Keratinocyte (primary cell): Measurements from ENCODE around the gene CDC14A. TPM values are rescaled to one million over a fixed set of nuclear protein-coding genes. Genes with fewer than 3 reads are reported as not detected.

Experiments
- DNase-seq: peaks from one replicate; pipeline ENCODE4 v3.0.0-alpha.2; 2011; ENCODE audit warnings: low read depth, missing footprints, low spot score
- FAIRE-seq: peaks from 2 replicates; lab custom pipeline; 2011; peaks lifted over from hg19 to GRCh38; lab: Jason Lieb, UNC
- H2AFZ ChIP-seq: 2 replicates; pipeline ENCODE4 v1.6.0; 2012; ENCODE audit warnings: low read length, control low read depth, inconsistent platforms; ENCODE audit not compliant: control insufficient read depth
- H3K27ac ChIP-seq: 2 replicates; pipeline ENCODE4 v1.5.1; 2011; ENCODE audit warnings: low read length; ENCODE audit not compliant: control insufficient read depth, insufficient read depth
- H3K27me3 ChIP-seq: 3 replicates; pipeline ENCODE4 v1.6.0; 2011; ENCODE audit warnings: low read length; ENCODE audit not compliant: control insufficient read depth, insufficient read depth; ENCODE audit errors: extremely low read depth
- H3K36me3 ChIP-seq, 2 experiments: 2 replicates in 1 of 2; 3 replicates in 1 of 2; pipeline ENCODE4 v1.5.1; 2011; ENCODE audit warnings: low read length in 2 of 2, mild to moderate bottlenecking in 1 of 2; ENCODE audit not compliant: control insufficient read depth in 2 of 2, insufficient read depth in 2 of 2; ENCODE audit errors: extremely low read depth in 1 of 2
- H3K4me1 ChIP-seq: 3 replicates; pipeline ENCODE4 v1.5.1; 2011; ENCODE audit warnings: low read length; ENCODE audit not compliant: control insufficient read depth, insufficient read depth; ENCODE audit errors: extremely low read depth
- H3K4me2 ChIP-seq: 3 replicates; pipeline ENCODE4 v1.6.0; 2011; ENCODE audit warnings: low read depth, low read length; ENCODE audit not compliant: control insufficient read depth, insufficient read depth; ENCODE audit errors: extremely low read depth
- H3K4me3 ChIP-seq, 3 experiments: fragments of 200-600 bp in 1 of 3; sonication (generic) in 1 of 3; 2 replicates in 2 of 3; 3 replicates in 1 of 3; pipeline ENCODE4 v1.5.1; 2011 to 2016; ENCODE audit warnings: low read length in 3 of 3, mild to moderate bottlenecking in 3 of 3, control low read depth in 2 of 3, inconsistent platforms in 1 of 3, low read depth in 1 of 3, mixed read lengths in 1 of 3, mixed run types in 1 of 3, moderate library complexity in 1 of 3; ENCODE audit not compliant: control insufficient read depth in 2 of 3, insufficient read depth in 2 of 3; ENCODE audit errors: extremely low read depth in 1 of 3
- H3K79me2 ChIP-seq: 2 replicates; pipeline ENCODE4 v1.6.0; 2012; ENCODE audit warnings: low read length; ENCODE audit not compliant: control insufficient read depth, insufficient read depth
- H3K9ac ChIP-seq: 3 replicates; pipeline ENCODE4 v1.6.0; 2011; ENCODE audit warnings: low read length; ENCODE audit not compliant: control insufficient read depth, insufficient read depth; ENCODE audit errors: extremely low read depth
- H3K9me1 ChIP-seq: 3 replicates; pipeline ENCODE4 v1.6.0; 2011; ENCODE audit warnings: low read length; ENCODE audit not compliant: control insufficient read depth, insufficient read depth; ENCODE audit errors: extremely low read depth
- H3K9me3 ChIP-seq: 2 replicates; pipeline ENCODE4 v1.5.1; 2012; ENCODE audit warnings: low read depth, low read length; ENCODE audit not compliant: control insufficient read depth
- H4K20me1 ChIP-seq: 3 replicates; pipeline ENCODE4 v1.6.0; 2011; ENCODE audit warnings: low read length; ENCODE audit not compliant: control insufficient read depth, insufficient read depth; ENCODE audit errors: extremely low read depth
- CTCF ChIP-seq, 3 experiments: IDR thresholded peaks in 1 of 3; conservative IDR thresholded peaks in 1 of 3; optimal IDR thresholded peaks in 1 of 3; 2 replicates in 2 of 3; 3 replicates in 1 of 3; pipeline versions ENCODE3 to v1.5.1; 2011; ENCODE audit warnings: low read length in 3 of 3, mild to moderate bottlenecking in 3 of 3, moderate library complexity in 2 of 3, control low read depth in 1 of 3, inconsistent platforms in 1 of 3; ENCODE audit not compliant: insufficient read depth in 2 of 3; ENCODE audit errors: extremely low read depth in 1 of 3
- EZH2 ChIP-seq: IDR thresholded peaks from one replicate; pipeline ENCODE4 v1.6.1; 2012; ENCODE audit warnings: inconsistent platforms, mild to moderate bottlenecking, low read length, moderate library complexity
- dilution Hi-C: fragments of 300-500 bp; cut with MboI; formaldehyde crosslinking; loops from one replicate; pipeline ENCODE4 v1.7.0; 2020; ENCODE audit warnings: low sequenced_read_pairs; ENCODE audit not compliant: extremely low pct_ligation_motif_present
- polyA plus RNA-seq, 5 experiments: library from polyadenylated mRNA; depleted of rRNA in 3 of 5; stranded (reverse) in 3 of 5; stranded (forward) in 1 of 5; unstranded in 1 of 5; fragments of >200 nt; gene quantifications; 1 replicate in 1 of 5; 2 replicates in 3 of 5; 3 replicates in 1 of 5; pipeline versions ENCODE4 v1.2.1 to v1.2.3, GENCODE V29; 2011 to 2012; ENCODE audit warnings: missing spikeins in 2 of 5, low read depth in 1 of 5, low replicate concordance in 1 of 5

Gene CDC14A
- polyA plus RNA-seq, 1 donor (not counting 4 experiments of a cell fraction or from before 2014, with no cell fraction given) = 2.2 TPM

- dilution Hi-C loops = no loop called here
- peaks cover 31% of the 10 kb centered on the region for H3K27me3 ChIP-seq
- FAIRE-seq = no peak
Observed at GRCh38 chr1:100535264-100535663, 183.0 kb downstream of the CDC14A start.

GRCh38 chr1:100536031-100536430, 183.7 kb downstream of the CDC14A start:
- H3K27me3 ChIP-seq = peaks cover 37% of the 10 kb centered on the region
- FAIRE-seq = no peak

More at GRCh38 chr1:100535264-100535663, 183.0 kb downstream of the CDC14A start:
- Histone ChIP-seq H3K9me3 (no peaks in the 10 kb centered on the region), H3K4me1 (peaks cover 5% of the 10 kb centered on the region), H3K79me2 (no peaks in the 10 kb centered on the region), H2AFZ (no peak overlapping the region), H3K4me3 (no peak overlapping the region), H4K20me1 (no peaks in the 10 kb centered on the region), H3K9ac (no peak overlapping the region), H3K9me1 (no peaks in the 10 kb centered on the region), H3K4me2 (no peak overlapping the region), H3K27ac (no peak overlapping the region), H3K36me3 (no peaks in the 10 kb centered on the region)
- TF ChIP-seq CTCF (optimal IDR thresholded peaks at IDR 0.05 in 1 of 3, IDR thresholded peaks at IDR 0.05 in 1 of 3, conservative IDR thresholded peaks at IDR 0.05 in 1 of 3; ENCODE audit: extremely low read depth in 1 of 3, insufficient read depth in 2 of 3, low read length in 3 of 3) (no peak), EZH2 (no peak)
- no peak for DNase-seq

More at GRCh38 chr1:100536031-100536430, 183.7 kb downstream of the CDC14A start:
- Histone ChIP-seq H3K4me1 (peaks cover 5% of the 10 kb centered on the region), H3K4me2 (no peak overlapping the region), H4K20me1 (no peaks in the 10 kb centered on the region), H3K4me3 (no peak overlapping the region), H3K36me3 (no peaks in the 10 kb centered on the region), H3K9me3 (no peaks in the 10 kb centered on the region), H3K9me1 (no peaks in the 10 kb centered on the region), H3K79me2 (no peaks in the 10 kb centered on the region), H3K9ac (no peak overlapping the region), H3K27ac (no peak overlapping the region), H2AFZ (no peak overlapping the region)
- no peak for DNase-seq
- TF ChIP-seq EZH2 = no peak
- TF ChIP-seq CTCF (optimal IDR thresholded peaks at IDR 0.05 in 1 of 3, IDR thresholded peaks at IDR 0.05 in 1 of 3, conservative IDR thresholded peaks at IDR 0.05 in 1 of 3; ENCODE audit: extremely low read depth in 1 of 3, insufficient read depth in 2 of 3, low read length in 3 of 3) = no peak
- dilution Hi-C loops = no loop called here
